Measurements from ENCODE around the gene GALNT15. TPM values are rescaled to one million over a fixed set of nuclear protein-coding genes. Genes with fewer than 3 reads are reported as not detected.

Gene GALNT15
- total RNA-seq, 2 experiments from 2014 or later, result not detected

GRCh38 chr3:16191591-16191990 lies 17.1 kb downstream of the GALNT15 start:
- H3K27ac ChIP-seq (ENCODE audit: low read depth in 1 of 2, low read length in 2 of 2), result no peak overlapping the region
- no peak for DNase-seq
- Mint-ChIP-seq H3K4me1 (ENCODE audit: low read depth) (no peaks in the 10 kb centered on the region), H3K9me3 (no peaks in the 10 kb centered on the region), H3K27ac (no peak overlapping the region), H3K27me3 (peaks cover 4% of the 10 kb centered on the region), H3K36me3 (ENCODE audit: low read depth) (no peaks in the 10 kb centered on the region), H3K4me3 (no peak overlapping the region)
- H3K9me3 ChIP-seq (ENCODE audit: control insufficient read depth in 1 of 2, insufficient read depth in 1 of 2, low read length in 2 of 2), result no peaks in the 10 kb centered on the region
- CTCF ChIA-PET, result no interaction called here
- H3K4me1 ChIP-seq (ENCODE audit: insufficient read depth, low read length), result no peaks in the 10 kb centered on the region
- TF ChIP-seq CTCF (IDR thresholded peaks at IDR 0.05), result no peak
- POLR2A ChIA-PET, result no interaction called here
- no peaks in the 10 kb centered on the region for H3K27me3 ChIP-seq (ENCODE audit: control insufficient read depth in 1 of 2, insufficient read depth in 2 of 2, low read length in 2 of 2)
- ATAC-seq (ENCODE audit: poor library complexity), result no peak
- intact Hi-C loops (cut with DNase I, micrococcal nuclease), result no loop called here
- H3K36me3 ChIP-seq (ENCODE audit: insufficient read depth, low read length), result no peaks in the 10 kb centered on the region
- H3K4me3 ChIP-seq (ENCODE audit: low read length), result no peak overlapping the region

GRCh38 chr3:16192176-16192811 lies 17.8 kb downstream of the GALNT15 start:
- Histone ChIP-seq H3K27ac (ENCODE audit: low read depth in 1 of 2, low read length in 2 of 2) (no peak overlapping the region), H3K36me3 (ENCODE audit: insufficient read depth, low read length) (no peaks in the 10 kb centered on the region), H3K4me3 (ENCODE audit: low read length) (no peak overlapping the region), H3K27me3 (ENCODE audit: control insufficient read depth in 1 of 2, insufficient read depth in 2 of 2, low read length in 2 of 2) (no peaks in the 10 kb centered on the region), H3K4me1 (ENCODE audit: insufficient read depth, low read length) (no peaks in the 10 kb centered on the region), H3K9me3 (ENCODE audit: control insufficient read depth in 1 of 2, insufficient read depth in 1 of 2, low read length in 2 of 2) (no peaks in the 10 kb centered on the region)
- Mint-ChIP-seq H3K27ac (no peak overlapping the region), H3K27me3 (peaks cover 4% of the 10 kb centered on the region), H3K36me3 (ENCODE audit: low read depth) (no peaks in the 10 kb centered on the region), H3K4me1 (ENCODE audit: low read depth) (no peaks in the 10 kb centered on the region), H3K9me3 (no peaks in the 10 kb centered on the region), H3K4me3 (no peak overlapping the region)
- TF ChIP-seq CTCF (IDR thresholded peaks at IDR 0.05), result no peak
- no peak for ATAC-seq (ENCODE audit: poor library complexity)
- POLR2A ChIA-PET, result no interaction called here
- intact Hi-C loops (cut with DNase I, micrococcal nuclease), result no loop called here
- DNase-seq, result no peak
- CTCF ChIA-PET, result no interaction called here

- ChIA-PET CTCF (no interaction called here), POLR2A (no interaction called here)
- Mint-ChIP-seq H3K4me1 (ENCODE audit: low read depth) (no peaks in the 10 kb centered on the region), H3K27ac (no peak overlapping the region), H3K9me3 (no peaks in the 10 kb centered on the region), H3K36me3 (ENCODE audit: low read depth) (no peaks in the 10 kb centered on the region), H3K27me3 (peaks cover 6% of the 10 kb centered on the region), H3K4me3 (no peak overlapping the region)
- intact Hi-C loops (cut with DNase I, micrococcal nuclease), result no loop called here
- ATAC-seq (ENCODE audit: poor library complexity) (no peak), DNase-seq (no peak)
- Histone ChIP-seq H3K9me3 (ENCODE audit: control insufficient read depth in 1 of 2, insufficient read depth in 1 of 2, low read length in 2 of 2) (no peaks in the 10 kb centered on the region), H3K27me3 (ENCODE audit: control insufficient read depth in 1 of 2, insufficient read depth in 2 of 2, low read length in 2 of 2) (no peaks in the 10 kb centered on the region), H3K36me3 (ENCODE audit: insufficient read depth, low read length) (no peaks in the 10 kb centered on the region), H3K4me1 (ENCODE audit: insufficient read depth, low read length) (no peaks in the 10 kb centered on the region), H3K27ac (ENCODE audit: low read depth in 1 of 2, low read length in 2 of 2) (no peak overlapping the region), H3K4me3 (ENCODE audit: low read length) (no peak overlapping the region)
- no peak for TF ChIP-seq CTCF (IDR thresholded peaks at IDR 0.05)
Observed at GRCh38 chr3:16198427-16198826, 23.9 kb downstream of the GALNT15 start.
